ENCODE data around the gene SPEN.
"Not testable (repeated sequence)": the region's sequence is repeated elsewhere in the genome, so short reads cannot be mapped to it uniquely, and the experiment has no call there.

Gene SPEN

GRCh38 chr1:15834406-15835204, 12.9 kb upstream of the SPEN start:
- DNase-seq (ENCODE audit: low read depth in 2 of 2), result peak; percentile 84

GRCh38 chr1:15835205-15835740, 12.2 kb upstream of the SPEN start:
- DNase-seq (ENCODE audit: low read depth in 2 of 2), result no peak

DNA sequence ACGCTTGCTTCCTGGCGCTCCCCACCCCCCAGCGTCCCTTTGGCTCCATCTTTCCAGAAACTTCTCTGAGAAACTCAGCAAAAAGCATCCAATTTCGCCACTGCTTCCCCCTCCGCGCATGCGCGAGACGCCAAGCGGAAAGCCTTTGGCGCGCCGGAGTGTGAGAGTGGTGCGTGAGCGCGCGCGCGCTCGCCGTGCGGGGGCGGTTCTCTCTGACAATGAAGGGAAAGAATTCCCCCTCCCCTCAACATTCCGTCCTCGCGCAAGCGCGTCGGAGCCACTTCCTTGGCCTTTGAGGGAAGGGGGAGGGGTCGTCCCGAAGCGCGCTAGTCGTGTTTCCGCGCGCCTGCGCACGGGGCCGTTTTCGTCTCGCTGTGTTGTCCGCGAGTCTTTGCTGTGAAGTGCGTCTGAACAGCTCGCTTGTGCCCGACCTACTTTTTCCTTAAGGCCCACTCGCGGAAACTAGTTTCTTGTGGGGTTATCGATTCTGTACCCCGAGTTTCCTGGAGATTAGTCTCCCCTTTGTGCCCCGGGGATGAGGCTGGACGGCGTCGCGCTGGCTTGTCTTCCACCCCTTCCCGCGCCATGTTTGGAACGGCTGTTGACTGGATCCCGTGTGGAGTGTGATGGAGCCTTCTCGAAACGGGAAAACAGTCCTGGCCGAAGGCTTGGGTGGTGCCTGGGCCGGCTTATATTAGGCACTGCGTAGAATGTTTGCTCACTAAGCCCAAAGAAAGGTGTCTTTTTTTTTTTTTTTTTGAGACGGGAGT, 11.6 kb upstream of the SPEN start:
- peak; percentile 99 for DNase-seq (ENCODE audit: low read depth in 2 of 2)

DNA sequence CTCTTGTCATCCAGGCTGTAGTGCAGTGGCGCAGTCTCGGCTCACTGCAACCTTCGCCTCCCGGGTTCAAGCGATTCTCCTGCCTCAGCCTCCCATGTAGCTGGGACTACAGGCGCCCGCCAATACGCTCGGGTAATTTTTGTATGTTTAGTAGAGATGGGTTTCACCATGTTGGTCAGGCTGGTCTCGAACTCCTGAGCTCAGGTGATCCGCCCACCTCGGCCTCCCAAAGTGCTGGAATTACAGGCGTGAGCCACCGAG, 11.1 kb upstream of the SPEN start:
- DNase-seq (ENCODE audit: low read depth in 2 of 2), result not testable (repeated sequence)

DNA sequence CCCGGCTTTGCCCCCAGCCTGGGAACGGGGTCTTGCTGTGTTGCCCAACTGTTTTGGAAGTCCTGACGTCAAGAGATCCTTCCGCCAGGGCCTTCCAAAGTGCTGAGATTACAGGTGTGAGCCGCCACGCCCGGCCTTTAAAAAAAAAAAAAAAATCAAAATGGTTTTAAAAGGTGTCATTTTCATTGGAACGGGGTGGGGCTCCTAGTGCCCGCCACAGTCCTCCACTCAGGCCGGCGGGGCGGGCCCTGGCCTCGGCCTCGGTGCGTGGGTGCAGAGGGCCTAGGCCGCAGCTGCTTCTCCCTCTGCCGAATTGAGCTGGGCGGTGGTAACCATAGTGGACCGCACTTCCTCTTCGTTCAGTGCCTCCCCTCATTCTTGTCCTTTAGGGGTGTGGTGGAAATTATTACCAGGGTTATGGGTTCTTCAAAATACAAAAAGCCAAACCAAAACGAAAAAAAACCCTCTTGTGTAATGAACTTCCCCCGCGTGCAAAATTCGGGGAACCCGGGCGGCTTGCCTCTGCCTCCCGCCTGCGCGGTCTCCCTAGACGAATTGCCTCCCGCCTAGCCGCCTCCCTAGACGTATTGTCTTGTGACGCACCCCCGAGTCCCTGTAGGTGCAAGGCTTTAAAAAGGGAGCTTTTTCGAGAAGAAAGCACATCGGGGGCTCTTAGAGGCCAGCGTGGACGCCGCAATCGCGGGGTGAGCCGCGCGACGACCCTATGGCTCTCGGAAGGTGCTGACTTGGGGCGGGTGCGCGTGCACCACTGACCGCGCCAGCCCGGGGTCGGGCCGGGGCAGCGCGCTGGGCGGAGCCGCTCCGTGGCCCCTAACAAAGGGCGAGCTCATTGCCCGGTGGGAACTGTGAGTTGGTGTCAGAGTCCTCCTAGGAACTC, 10.5 kb upstream of the SPEN start:
- peak; percentile 27 to 61 for DNase-seq (ENCODE audit: low read depth in 2 of 2)

DNA sequence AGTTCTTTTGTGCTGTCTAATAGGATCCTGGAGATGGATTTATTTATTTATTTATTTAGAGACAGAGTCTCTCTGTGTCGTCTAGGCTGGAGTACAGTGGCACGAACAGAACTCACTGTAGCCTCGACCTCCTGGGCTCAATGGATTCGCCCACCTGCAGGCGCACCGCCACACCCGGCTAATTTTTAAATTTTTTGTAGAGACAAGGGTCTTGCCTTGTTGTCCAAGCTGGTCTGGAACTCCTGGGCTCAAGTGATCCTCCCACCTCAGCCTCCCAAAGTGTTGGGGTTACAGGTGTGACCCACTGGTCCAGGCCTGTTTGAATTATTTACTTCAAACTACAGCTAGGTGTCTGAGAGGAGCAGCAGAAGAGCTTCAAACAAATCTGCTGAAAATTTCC, 9.6 kb upstream of the SPEN start:
- no peak for DNase-seq (ENCODE audit: low read depth in 2 of 2)

DNA sequence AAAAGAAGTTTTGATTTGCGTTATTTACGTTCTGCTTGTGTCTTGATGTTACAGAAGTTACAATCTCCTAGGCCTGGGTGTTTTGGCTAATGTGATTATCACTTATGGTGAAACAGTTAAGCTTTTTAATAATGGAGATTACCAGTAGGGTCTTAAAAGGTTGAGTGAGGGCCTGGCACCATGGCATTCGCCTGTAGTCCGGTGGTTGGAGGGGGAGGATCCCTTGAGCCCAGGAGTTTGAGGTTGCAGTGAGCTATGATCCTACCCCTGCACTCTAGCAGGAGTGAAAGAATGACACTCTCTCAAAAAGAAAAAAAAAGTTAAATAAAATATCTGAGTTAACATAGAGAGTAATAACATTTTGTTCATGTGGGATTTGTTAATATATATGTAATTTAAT, 8.8 kb upstream of the SPEN start:
- no peak for DNase-seq (ENCODE audit: low read depth in 2 of 2)

DNA sequence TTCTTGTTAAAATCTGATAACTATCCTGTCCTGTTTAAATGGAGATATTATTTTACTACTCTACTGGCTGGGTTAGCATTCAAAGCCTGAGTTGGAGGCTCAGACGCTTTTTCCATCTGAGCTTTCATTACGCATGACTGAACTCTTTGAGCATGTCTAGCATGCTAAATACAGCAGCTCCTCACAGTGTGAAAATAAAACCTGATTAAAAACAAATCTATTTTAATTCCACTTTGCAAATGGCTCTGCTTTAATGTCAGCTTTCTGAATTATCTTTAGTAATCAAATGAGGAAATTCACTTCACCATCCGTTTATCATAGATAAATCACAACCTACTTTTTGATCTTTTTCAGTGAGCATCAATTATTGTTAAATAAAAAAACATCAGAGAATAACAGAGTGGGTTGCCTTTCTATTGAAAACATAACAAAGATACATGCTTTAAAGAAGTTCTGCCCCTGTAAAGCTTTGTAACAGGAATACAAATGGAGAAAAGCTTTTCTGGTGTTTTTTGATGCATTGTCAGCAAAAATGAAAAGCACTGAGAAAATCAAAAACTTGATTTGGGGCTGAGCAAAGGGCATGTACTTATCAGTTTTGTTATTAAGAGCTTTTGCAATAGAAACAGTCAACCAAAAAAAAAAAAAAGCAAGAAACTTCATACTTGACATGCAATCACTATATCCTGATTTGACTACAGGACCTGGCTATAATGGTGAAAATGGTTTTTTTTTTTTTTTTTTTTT, 3.5 kb upstream of the SPEN start:
- DNase-seq (ENCODE audit: low read depth in 2 of 2), result no peak

GRCh38 chr1:15846056-15846455, 1.5 kb upstream of the SPEN start:
- DNase-seq (ENCODE audit: low read depth in 2 of 2), result not testable (repeated sequence)

- no peak for DNase-seq (ENCODE audit: low read depth in 2 of 2)
These were observed 311 bp downstream of the SPEN start for GRCh38 chr1:15847893-15848142.

- DNase-seq (ENCODE audit: low read depth in 2 of 2), result peak; percentile 21 to 40
These were observed 829 bp downstream of the SPEN start for GRCh38 chr1:15848143-15848928.

- peak; percentile 42 to 56 for DNase-seq (ENCODE audit: low read depth in 2 of 2)
These were observed 1.6 kb downstream of the SPEN start for GRCh38 chr1:15848929-15849774.

DNA sequence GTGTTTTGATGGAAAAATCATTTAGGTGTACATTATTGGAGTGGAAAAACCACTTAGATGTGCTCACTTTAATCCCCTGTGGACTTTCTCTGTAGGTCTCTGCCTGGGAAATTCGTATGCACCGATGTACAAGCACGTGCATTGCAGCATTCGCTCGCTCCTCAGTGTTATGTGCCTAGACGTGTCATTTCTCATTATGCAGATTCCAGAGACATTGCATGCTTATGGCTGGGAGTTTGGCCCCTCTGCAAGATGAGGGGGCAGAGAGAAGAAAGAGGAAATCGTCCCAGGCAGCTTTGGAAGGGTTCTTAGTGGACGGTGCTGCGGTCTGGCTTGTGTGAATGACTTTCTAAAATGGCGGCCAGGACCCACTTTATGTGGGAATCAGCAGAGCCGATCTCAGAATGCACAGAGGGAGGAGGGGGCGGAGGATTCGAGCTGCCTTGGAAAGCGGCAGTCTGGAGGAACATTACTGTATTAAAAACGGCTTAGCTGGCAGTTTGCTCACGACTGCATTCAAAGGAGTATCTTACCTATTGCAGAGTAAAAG, 2.3 kb downstream of the SPEN start:
- peak in 1 of 2 donors; percentile 11 for DNase-seq (ENCODE audit: low read depth in 2 of 2)

DNA sequence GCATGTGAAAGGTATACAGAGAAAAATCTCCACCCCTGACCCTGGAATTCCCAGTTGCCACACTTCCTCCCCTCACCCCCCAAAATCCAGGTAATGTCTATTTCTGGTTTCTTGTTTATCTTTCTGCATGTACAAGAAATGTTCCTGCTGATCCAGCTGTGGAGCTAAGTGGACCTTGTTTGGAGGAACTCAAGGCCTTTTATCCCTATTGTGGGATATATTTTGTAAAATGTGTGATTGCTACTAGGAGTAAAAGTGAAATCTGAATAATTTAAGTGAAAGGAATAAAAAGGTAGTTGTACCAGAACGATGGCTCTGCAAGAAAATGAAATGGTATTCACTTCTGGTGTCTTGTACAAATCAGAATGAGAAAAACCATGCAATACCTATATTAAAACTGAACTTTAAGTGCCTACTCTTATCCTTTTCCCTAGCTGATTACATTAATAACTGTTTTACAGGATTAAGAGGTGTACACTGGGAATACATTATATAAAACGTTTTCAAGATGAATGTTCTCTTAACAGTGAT, 3.0 kb downstream of the SPEN start:
- DNase-seq (ENCODE audit: low read depth in 2 of 2), result no peak

DNA sequence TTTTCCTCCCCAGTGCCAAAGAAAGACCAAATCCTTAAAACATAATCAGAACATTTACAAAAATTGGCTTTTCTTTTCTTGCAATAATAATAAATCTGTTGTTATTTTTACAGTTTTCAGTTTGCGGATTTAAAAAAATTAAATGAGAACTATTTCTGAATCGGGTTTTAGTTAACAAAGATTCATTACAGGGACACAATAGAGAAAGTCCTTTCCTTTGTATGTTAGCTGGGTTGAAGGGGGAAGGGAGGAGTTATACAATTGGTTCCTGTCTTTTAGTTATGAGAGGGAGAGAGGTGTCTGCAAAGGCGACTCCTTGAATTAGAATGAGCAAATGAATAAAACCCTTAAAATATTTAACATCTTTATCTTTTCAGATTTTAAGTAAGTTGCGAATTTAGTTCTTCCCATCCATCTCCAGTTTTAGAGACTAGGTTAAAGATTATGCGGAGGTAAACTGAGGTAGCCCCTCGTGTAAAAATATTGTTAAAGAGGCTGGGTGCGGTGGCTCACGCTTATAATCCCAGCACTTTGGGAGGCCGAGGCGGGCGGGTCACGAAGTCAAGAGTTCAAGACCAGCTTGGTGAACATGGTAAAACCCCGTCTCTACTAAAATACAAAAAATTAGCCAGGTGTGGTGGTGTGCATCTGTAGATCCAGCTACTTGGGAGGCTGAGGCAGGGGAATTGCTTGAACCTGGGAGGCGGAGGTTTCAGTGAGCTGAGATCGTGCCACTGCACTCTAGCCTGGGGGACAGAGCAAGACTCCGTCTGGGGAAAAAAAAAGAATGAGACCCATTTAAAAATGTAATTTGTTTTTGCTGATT, 3.9 kb downstream of the SPEN start:
- no peak for DNase-seq (ENCODE audit: low read depth in 2 of 2)

DNA sequence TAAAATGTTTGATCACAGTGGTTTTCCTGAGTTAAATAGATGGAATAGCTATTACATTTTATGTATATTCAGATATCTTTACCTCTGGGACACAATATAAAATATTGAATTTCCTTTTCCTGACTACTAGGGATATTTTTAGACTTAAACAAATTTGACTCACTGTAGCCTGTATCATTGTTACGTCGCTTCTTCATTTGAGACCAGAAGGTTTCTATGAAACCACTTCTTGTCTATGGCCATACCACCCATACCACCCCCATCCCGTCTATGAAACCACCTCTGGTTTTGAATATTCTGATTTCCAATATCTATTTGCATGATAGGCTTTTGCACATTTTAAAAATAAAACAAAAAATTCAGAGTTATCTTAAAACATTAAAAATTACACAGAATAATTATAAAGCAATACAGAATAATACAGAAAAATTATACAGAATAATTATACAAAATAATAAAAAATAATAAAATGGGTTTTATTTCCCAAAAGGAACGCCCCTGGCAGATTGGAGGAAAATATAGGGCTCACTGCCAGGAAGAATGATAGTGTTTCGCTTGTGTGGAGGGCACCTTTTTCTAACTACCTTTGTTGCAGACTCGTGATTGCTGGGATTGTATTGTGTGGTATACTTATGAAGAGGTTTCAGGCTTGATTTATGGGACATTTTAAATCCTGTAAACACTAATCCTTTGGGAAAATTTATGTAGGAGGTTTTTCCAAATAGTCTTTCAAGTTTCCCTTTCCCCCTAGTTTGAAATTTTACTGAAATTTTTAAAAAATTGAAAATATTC, 4.7 kb downstream of the SPEN start:
- DNase-seq (ENCODE audit: low read depth in 2 of 2), result no peak

DNA sequence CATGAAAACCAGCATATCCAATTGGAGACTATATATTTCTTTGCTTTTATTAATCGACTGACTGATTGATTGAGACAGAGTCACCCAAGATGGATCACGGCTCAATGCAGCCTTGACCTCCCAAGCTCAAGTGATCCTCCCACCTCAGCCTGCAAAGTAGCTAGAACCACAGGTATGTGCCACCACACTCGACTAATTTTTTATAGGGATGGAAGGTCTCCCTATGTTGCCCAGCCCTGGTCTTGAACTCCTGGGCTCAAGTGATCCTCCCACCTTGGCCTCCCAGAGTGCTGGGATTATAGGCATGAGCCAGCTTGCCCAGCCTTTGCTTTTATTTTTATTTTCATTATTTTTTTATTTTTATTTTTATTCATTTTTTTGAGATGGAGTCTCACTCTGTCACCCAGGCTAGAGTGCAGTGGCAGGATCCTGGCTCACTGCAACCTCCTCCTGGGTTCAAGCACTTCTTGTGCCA, 5.4 kb downstream of the SPEN start:
- DNase-seq (ENCODE audit: low read depth in 2 of 2), result no peak

DNA sequence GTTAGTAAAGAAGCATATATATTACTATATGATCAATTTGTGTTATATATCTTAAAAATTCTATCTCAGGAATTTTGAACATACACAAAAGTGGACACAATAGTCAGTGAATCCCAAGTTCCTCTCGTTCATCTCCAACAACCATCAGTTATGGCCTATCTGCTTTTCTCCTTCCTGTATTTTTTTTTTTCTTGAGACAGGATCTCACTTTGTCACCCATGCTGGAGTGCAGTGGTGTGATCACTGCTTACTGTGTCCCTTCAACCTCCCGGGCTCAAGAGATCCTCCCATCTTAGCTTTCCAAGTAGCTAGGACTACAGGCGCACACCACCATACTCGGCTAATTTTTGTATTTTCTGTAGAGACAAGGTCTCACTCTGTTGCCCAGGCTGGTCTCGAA, 9.4 kb downstream of the SPEN start:
- no peak for DNase-seq (ENCODE audit: low read depth in 2 of 2)
